ENCODE measurements around the gene RNASEL.

Gene RNASEL

DNA sequence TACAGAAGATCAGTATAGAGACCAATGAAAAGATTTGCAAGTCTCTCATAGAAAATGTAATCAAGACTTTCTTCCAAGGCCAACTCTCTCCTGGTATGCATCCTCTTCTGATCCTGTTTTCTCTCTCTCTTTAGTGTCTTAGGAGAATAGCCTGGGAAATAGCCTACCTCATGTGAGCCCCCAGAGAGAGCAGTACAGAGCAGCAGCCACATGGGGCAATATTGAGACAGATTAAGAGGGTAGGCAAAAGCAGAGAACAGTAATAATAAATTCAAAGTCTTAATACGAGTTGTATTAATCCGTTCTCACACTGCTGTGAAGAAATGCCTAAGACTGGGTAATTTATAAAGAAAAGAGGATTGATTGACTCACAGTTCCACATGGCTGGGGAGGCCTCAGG is 61.4 kb downstream of the RNASEL start:
- H3K27ac ChIP-seq (ENCODE audit: low read depth, low read length): no peak overlapping the region
- no peaks in the 10 kb centered on the region for H4K20me1 ChIP-seq (ENCODE audit: control insufficient read depth, insufficient read depth, low read depth, low read length)
- H3K9me3 ChIP-seq (ENCODE audit: control insufficient read depth, insufficient read depth, low read length): peaks cover 4% of the 10 kb centered on the region; the same call in 1 of the 2 replicates
- H3K27me3 ChIP-seq (ENCODE audit: control insufficient read depth, low read length): peaks cover 11% of the 10 kb centered on the region
- no peaks in the 10 kb centered on the region for H3K4me1 ChIP-seq (ENCODE audit: control insufficient read depth, low read length)
- no peaks in the 10 kb centered on the region for H3K79me2 ChIP-seq (ENCODE audit: control insufficient read depth, low read length)
- H3K4me3 ChIP-seq (ENCODE audit: low read length): no peak overlapping the region
- no peaks in the 10 kb centered on the region for H3F3A ChIP-seq (ENCODE audit: control insufficient read depth, insufficient read depth)
- H3K9me2 ChIP-seq (replicated peaks; ENCODE audit: control insufficient read depth, low read length): no peaks in the 10 kb centered on the region
- H3K4me2 ChIP-seq (ENCODE audit: low read length): no peak overlapping the region
- no peaks in the 10 kb centered on the region for H3K36me3 ChIP-seq (ENCODE audit: control insufficient read depth, low read length)
- TF ChIP-seq EZH2phosphoT487 (IDR thresholded peaks at IDR 0.05; ENCODE audit: borderline replicate concordance, low read length): no peak
- TF ChIP-seq, protein P1, sequence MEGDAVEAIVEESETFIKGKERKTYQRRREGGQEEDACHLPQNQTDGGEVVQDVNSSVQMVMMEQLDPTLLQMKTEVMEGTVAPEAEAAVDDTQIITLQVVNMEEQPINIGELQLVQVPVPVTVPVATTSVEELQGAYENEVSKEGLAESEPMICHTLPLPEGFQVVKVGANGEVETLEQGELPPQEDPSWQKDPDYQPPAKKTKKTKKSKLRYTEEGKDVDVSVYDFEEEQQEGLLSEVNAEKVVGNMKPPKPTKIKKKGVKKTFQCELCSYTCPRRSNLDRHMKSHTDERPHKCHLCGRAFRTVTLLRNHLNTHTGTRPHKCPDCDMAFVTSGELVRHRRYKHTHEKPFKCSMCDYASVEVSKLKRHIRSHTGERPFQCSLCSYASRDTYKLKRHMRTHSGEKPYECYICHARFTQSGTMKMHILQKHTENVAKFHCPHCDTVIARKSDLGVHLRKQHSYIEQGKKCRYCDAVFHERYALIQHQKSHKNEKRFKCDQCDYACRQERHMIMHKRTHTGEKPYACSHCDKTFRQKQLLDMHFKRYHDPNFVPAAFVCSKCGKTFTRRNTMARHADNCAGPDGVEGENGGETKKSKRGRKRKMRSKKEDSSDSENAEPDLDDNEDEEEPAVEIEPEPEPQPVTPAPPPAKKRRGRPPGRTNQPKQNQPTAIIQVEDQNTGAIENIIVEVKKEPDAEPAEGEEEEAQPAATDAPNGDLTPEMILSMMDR (IDR thresholded peaks at IDR 0.05; ENCODE audit: low read depth, low read length, poor library complexity, severe bottlenecking): no peak

- Histone ChIP-seq H3K4me1 (ENCODE audit: control insufficient read depth, low read length) (no peaks in the 10 kb centered on the region), H4K20me1 (ENCODE audit: control insufficient read depth, insufficient read depth, low read depth, low read length) (no peaks in the 10 kb centered on the region), H3K9me2 (replicated peaks; ENCODE audit: control insufficient read depth, low read length) (no peaks in the 10 kb centered on the region), H3K4me2 (ENCODE audit: low read length) (no peak overlapping the region), H3K4me3 (ENCODE audit: low read length) (no peak overlapping the region), H3K9me3 (ENCODE audit: control insufficient read depth, insufficient read depth, low read length) (peaks cover 4% of the 10 kb centered on the region; the same call in 1 of the 2 replicates), H3K27ac (ENCODE audit: low read depth, low read length) (no peak overlapping the region), H3K79me2 (ENCODE audit: control insufficient read depth, low read length) (no peaks in the 10 kb centered on the region), H3F3A (ENCODE audit: control insufficient read depth, insufficient read depth) (no peaks in the 10 kb centered on the region), H3K36me3 (ENCODE audit: control insufficient read depth, low read length) (no peaks in the 10 kb centered on the region), H3K27me3 (ENCODE audit: control insufficient read depth, low read length) (0 out of 2 replicates have a peak, but pooled peaks cover 3% of the 10 kb centered on the region)
- TF ChIP-seq, protein P1 (IDR thresholded peaks at IDR 0.05; ENCODE audit: low read depth, low read length, poor library complexity, severe bottlenecking): no peak
- TF ChIP-seq EZH2phosphoT487 (IDR thresholded peaks at IDR 0.05; ENCODE audit: borderline replicate concordance, low read length): no peak
These were observed 63.7 kb downstream of the RNASEL start for GRCh38 chr1:182525342-182525741.

All from DOHH2 (cell line).